Left renal cortex interstitium (tissue), 4 donors: ENCODE results near the gene SCMH1. TPM values are rescaled to one million over a fixed set of nuclear protein-coding genes. Genes with fewer than 3 reads are reported as not detected.
"Not testable (repeated sequence)": the region's sequence is repeated elsewhere in the genome, so short reads cannot be mapped to it uniquely, and the experiment has no call there.

ENCODE experiments used
- DNase-seq, 4 donors: peaks; one replicate each; pipeline ENCODE4 v3.0.0-alpha.2; 2013; ENCODE audit warnings: low read depth in 4 of 4, low spot score in 2 of 4, missing footprints in 1 of 4
- polyA plus RNA-seq, 4 donors: library from polyadenylated mRNA; unstranded; fragments of 120-200 nt; gene quantifications; one replicate each; pipeline ENCODE4 v1.2.1, GENCODE V29; 2013; ENCODE audit not compliant: insufficient read length in 4 of 4

SCMH1 gene
- polyA plus RNA-seq, 4 donors: 36.0 to 51.7 (median 40.0) TPM

DNA sequence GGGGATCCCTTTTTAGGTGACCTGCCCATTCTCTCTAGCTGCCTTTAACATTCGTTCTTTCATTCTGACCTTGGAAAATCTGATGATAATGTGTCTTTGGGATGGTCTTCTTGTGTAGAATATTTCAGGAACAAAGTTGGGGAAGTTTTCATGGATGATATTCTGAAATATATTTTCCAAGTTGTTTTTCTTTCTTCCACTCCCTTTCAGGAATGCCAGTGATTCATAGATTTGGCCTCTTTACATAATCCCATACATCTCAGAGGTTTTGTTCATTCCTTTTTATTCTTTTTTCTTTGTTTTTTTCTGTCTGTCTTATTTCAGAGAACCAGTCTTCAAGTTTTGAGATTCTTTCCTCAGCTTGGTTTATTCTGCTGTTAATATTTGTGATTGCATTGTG, 13.9 kb upstream of the SCMH1 start:
- no peak for DNase-seq

DNA sequence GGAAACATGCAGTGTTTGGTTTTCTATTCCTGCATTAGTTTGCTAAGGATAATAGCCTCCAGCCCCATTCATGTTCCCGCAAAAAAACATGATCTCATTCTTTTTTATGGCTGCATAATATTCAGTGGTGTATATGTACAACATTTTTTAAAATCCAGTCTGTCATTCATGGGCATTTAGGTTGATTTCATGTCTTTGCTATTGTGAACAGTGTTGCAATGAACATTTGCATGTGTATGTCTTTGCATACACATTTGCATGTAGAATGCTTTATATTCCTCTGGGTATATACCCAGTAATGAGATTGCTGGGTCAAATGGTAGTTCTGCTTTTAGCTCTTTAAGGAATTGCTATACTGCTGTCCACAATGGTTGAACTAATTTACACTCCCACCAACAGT, 9.0 kb upstream of the SCMH1 start:
- not testable (repeated sequence) for DNase-seq

DNA sequence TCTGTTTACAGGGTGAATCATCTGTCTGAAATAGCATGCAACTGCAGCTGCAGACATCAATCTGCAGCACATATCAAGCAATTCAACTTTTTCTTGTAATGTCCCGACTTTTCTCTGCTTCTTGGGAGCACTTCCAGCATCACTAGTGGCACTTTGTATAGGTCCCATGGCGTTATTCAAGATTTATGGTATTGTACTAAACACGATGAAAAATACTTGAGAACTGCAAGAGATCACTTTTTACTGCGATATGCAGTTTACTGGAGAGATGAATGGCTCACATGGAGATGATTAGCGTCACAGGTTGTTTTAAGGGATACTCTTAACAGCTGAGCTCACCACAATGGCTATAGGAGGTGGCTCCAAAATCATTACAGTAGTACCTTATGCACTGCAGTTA, 7.2 kb upstream of the SCMH1 start:
- no peak for DNase-seq

DNA sequence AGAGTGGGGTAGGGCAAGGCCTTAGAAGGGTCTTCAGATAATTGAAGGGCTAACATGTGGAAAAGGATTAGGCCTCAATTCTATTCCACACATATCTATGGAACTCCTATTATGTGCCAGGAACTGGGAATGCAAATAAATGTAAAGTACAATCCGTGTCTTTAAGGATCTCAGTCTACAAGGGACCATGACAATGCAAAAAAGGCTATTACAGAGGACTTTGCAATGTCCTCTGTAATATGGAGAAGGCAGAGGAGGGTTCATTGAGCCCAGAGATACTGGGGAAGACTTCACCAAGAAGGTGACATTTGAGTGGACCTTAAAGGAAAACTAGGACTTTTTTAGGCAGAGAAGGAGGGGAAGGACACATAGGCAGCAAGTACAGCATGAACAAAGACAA, 4.5 kb upstream of the SCMH1 start:
- no peak for DNase-seq

DNA sequence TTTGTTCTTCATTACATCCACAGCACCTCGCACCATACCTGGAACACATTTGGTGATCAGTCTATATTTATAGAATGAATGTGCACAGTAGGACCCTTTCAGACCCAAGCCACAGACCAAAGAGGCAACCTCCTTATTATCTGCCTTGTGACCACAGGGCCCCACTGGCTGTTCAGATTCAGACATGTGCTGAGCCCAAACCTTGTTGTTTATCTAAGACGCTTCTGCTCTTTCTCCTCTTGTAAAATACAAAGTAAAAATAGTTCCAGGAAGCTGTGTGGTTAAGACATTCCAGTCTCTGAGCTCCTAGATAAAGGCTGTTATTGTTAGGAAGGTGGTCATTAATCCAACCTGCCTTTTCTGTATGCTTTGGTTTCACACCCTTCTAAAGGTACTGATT, 3.6 kb upstream of the SCMH1 start:
- DNase-seq: no peak

DNA sequence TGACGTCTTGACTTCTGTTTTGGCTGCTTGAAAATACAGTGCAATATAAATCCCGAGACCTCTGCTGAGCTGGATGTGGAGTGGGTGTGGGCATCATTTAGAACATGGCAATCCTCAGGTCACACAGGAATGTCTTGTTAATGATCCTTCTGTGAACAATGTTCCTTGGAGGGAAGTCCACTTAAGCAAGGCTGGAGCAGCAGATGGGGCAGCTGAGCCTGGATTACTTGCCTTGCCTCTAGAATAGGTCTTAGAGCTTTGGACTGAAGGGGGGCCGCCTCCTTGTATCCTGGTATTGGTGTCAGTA, 926 bp upstream of the SCMH1 start:
- DNase-seq: no peak

DNA sequence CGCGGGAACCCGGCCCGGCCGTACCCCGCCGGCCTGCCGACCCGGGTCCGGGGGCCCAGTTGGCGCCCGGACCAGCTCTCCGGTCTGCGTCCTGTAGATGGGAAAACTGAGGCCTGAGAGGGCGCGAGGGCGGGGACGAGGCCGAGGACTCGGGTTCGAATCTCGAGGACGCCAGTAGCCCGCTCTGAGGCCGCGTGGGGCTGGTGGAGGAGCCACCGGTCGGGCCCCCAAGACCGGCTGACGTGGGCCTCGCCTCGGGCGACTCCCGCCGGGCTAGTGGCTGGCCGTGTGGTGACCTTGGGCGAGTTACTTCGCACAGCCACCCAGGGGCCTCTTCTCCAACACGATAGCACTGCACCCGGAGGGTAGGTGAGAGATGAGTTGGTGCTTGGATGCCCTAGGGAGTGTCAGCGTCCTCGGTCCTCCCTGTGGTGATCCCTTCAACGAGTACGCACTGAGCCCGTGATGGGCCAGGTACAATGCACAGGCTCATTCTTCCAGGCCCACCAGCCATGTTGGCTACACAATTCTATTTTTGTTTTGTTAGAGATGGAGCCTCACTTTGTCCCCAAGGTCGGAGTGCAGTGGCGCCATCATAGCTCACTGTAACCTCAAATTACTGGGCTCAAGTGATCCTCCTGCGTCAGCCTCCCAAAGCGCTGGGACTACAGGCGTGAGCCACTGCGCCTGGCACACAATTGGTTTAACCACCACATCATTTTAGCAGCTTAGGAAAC, 404 bp upstream of the SCMH1 start:
- peak in 2 of 4 donors; percentile 2 to 8 for DNase-seq

DNA sequence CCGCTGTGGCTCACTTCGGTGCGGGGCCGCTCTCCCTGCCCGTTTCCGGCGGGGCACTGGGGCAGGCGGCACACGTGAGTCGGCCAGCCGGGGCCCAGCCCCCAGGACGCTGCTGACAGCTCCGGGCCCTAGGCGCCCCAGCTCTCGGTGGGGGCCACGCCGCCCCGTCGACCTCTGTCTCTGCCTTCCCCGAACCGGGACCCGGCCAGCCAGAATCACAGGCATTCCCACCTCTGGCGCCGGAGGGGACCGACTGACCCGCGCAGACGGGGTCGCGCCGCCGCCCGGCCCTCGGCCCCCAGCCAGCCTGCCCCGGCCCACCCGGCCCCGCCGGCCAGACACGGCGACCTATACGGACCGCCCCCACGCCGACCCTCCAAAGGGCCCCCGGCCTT, 755 bp downstream of the SCMH1 start:
- peak in 1 of 4 donors; percentile 19 for DNase-seq

DNA sequence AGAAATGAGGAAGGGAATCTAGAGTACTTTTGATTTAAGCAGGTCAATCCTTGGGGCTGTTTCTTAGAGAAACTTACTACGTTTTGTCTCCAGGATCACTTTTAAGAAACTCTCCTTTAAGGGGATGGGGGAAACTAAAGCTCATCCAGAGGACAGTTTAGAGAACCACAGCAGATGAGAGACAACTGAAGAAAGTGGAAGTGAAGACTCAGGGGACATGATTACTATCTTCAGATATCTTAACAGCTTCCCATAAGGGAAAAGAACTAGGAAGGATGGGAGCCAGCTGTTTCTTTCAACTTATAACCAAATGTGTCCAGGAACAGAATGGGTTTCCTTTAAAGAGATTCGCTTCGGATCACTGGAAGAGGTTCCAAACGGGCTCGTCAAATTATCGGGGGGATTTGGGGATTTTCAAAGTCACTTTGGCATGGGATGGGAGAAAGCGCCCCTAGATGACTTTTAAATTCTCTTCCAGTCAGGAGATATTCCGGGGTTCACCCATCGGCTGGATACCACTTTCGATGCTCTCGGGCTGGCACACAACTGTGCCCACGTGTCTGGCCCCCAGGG, 1.2 kb downstream of the SCMH1 start:
- DNase-seq: peak in 3 of 4 donors; percentile 19 to 41 (median 21)

DNA sequence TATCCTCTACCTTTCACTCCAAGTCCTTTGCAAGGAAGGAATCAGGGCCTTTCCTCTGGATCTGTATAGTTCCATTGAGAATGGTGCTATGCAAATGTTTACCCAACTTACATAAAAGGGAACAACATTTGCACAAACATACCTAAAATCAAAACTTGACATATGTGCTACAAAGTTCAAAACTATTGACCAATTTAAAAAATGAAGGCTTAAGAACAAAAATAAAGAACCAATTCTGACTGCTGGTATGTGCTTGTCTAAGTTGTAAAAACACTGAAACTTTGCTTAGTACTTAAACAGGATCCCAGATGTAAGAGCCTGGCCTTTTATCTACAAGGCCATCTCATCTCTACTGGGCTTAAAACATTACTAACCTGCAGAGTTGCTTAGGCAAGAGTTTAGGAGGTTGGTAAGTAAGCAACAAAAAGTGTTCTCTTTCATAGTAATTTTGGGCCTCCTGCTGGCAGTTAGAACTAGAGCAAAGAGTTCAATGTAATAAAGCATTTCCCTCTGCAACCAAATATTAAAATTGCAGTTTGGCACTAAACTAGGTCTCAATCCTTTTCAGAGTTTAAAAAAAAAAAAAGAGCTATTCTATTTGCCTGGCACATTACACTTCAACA, 2.0 kb downstream of the SCMH1 start:
- peak in 1 of 4 donors; percentile 12 for DNase-seq

DNA sequence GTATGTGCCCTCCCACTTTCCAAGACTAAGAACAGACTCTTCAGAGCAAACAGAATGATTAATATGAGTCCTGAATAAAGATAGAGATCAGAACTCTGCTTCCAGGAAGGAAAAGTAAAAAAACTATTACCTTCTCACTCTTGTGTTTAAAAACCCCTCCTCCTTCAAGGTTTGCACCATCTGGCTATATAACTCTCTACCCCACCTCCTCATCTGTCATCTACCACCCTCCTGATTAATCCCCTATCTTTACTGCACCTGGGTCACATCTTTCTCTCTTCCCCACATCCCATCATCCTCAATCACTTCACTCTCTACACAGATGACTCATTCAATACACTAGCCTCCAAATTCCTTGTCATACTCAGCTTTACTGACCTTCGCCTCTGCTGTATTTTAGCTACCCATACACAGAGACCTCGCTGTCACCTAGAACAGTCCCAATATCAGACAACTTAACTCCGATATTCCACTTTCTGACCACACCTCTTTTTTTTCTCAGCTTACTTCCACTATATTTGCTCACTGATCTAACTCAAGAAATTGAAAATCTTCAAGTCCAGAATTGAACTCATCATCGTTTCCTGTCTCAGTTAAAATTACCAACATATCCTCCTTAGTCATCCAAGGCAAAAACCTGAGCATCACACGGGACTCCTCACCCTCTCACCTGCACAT, 3.7 kb downstream of the SCMH1 start:
- no peak for DNase-seq

DNA sequence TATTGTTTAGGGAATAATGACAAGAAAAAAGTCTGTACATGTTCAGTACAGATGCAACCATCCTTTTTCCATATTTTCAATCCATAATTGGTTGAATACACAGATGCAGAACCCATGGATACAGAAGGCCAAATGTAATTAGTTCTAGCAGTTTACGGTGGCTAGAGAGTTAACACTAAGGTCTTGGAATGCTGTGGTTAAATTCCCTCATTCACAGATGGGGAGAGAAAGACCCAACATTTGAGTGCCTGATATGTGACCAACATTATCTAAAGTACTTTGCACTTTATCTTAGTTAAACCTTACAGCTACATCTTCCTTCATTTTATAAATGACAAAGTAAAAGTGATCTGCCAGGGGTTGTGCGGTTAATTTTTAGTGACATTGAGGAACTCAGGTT, 5.3 kb downstream of the SCMH1 start:
- no peak for DNase-seq

DNA sequence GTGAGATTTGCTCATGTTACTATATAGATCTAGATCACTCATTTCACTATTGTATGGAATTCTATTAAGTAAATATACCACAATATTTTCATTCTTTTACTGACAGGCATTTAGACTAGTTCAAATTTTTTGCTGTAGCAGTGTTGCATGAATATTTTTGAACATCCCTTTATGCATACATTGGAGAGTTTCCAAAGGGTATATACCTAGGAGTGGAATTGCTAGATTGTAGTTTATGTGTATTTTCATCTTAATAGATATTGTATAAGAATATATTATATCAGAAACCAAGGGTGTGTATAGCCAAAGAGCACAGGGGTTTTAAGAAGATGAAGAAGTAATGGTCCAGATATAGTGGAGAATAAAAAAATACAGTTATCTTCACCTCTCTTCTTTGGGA, 6.2 kb downstream of the SCMH1 start:
- no peak for DNase-seq

DNA sequence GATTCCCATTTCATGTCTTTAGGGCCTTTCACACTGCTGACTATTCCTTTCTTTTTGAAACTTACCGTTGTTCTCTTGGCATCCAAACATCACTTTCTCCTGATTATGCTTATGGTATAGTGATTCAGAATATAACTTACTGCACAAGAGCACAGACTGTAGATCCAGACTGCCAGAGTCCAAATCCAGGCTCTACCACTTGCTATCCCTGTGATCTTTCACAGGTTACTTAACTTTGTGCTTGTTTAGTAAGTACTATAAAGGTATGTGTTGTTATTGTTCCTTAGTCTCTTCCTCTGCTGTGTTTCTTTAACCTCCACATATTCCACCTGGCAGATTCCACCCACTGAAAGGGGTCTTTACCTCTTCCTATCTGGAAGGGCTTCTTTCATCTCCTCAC, 8.4 kb downstream of the SCMH1 start:
- no peak for DNase-seq

DNA sequence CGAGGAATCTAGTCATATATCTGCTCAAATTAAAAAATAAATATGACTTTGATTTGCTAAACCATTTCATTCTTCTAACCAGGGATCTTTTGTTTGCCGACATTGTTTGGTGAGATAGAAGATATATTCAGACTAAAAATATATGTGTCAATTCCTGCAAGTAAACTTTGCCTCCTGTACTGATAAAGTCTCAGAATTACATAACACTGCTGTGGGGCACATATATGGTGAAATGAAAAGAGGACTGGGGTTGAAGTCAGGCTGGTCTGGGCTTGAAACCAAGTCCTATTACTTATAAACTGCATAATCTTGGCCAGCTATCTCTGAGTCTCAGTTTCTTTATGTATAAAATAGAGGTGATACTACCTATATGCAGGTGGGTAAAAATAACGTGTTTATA, 9.8 kb downstream of the SCMH1 start:
- no peak for DNase-seq

DNA sequence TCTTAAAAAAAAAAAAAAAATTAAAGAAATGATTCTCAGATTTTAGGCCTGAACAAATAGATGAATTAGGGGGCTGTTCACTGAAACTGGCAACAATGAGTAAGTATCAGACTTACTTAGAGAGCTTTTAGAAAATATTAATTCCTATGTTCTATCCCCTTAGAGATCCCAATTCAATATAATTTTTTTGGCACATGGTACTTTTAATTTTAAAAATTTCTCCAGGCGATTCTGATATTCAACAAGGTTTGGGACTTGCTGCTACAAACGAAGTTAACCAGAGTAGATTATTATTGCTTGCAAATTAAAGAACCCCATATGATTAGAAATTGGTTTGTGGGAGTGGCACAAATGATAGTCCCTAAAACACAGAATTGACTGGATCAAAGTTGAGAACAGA, 11.4 kb downstream of the SCMH1 start:
- DNase-seq: no peak

DNA sequence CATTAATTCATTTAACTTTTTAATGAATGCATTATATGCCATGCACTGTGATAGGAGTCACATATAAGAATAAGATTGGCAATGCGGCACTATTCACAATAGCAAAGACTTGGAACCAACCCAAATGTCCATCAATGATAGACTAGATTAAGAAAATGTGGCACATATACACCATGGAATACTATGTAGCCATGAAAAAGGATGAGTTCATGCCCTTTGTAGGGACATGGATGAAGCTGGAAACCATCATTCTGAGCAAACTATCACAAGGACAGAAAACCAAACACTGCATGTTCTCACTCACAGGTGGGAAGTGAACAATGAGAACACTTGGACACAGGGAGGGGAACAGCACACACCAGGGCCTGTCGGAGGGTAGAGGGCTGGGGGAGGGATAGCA, 12.9 kb downstream of the SCMH1 start:
- DNase-seq: not testable (repeated sequence)

DNA sequence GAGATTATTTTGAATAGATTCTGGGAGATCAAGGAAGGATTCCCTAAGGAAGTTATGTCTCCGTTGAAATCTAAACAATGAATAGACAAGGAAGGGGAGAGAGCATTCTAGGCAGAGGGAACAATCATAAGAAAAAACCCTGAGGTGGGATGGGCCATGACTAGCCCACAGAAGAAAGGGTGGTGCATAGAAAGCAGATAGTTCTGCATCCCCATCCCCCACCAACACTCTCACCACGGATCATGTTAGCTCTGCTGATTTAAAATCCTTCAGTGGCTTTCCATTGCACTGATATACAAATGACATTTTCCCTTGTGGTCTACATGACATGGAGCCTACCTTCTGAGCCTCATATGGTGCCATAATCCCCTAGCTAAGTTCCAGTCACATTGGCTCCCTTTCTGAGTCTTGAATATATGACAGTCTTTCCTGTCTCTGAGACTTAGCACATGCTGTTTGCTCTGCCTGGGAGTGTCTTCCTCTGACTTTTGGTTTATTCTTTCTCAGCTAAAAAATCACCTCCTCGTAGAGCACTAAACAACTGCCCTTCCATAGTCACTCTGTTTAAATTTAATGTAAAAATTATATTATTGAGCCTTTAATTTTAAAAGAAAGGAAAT, 15.2 kb downstream of the SCMH1 start:
- no peak for DNase-seq

DNA sequence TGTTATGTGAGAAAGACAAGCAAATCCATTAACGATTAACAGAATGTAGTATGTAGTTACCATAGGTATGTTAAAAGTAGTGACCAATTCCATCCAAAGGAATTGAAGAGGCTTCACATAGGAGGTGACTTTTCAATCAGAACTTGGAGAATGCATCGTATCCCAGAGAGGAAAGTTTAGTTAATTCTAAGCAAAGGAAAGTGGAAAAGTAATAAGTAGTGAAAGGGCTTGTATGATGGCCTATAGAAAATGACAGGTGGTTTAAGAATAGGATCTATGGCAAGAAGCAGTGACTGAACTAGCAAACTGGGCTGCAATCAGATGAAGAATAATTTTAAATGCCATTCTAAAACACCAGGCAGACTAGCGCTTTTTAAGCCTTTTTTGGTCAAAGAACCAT, 16.6 kb downstream of the SCMH1 start:
- no peak for DNase-seq

DNA sequence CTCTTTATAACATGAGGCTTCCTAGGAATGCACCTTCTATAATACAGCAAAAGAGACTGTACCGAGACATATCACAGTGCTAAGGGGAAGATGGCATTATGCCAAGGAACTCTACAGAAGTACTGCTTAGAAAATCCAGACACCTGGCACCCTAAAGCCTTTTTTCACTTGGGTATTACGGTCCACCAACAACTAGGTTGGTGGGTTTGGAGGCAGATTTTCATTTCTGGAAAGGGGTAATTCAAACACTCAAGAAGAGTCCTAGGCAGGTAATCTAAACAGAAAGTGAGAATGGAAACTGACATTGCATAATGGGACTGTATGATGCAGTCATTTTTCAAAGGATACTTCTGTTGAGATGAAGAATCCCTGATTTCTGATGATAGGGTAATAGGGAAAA, 19.6 kb downstream of the SCMH1 start:
- no peak for DNase-seq

DNA sequence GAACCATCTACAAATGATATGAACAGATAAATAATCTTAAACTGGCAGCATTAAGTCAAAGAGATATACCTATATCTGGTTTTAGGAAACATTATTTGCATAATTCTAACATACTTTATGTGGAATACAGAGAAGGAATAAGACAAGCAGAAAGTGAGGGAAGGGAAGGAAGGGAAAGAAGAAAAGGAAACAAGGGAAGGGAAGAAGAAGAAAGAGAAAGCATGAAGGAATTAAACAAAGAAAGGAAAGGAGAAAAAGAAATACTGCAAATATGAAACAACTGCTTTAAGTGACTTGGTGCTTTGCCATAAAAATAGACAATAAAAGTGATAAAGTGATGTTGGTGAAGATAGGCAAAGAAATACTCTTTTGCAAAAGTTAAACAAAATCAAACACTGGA, 20.1 kb downstream of the SCMH1 start:
- no peak for DNase-seq
